Small intestine (tissue), 7 donors: ENCODE measurements around the gene TBC1D12. TPM values are rescaled to one million over a fixed set of nuclear protein-coding genes. Genes with fewer than 3 reads are reported as not detected.

ENCODE experiments used
- DNase-seq, 2 donors: peaks; one replicate each; pipeline versions ENCODE4 v3.0.0 to v3.0.0-alpha.2; 2013
- FAIRE-seq: peaks from 2 replicates; lab custom pipeline; 2012; peaks lifted over from hg19 to GRCh38; lab: Jason Lieb, UNC
- H3K27ac ChIP-seq, 3 donors: one replicate each; pipeline ENCODE4 v1.5.1; 2013; ENCODE audit warnings: low read length in 2 of 3, mild to moderate bottlenecking in 2 of 3, control low read depth in 1 of 3, inconsistent platforms in 1 of 3, low read depth in 1 of 3, moderate library complexity in 1 of 3
- H3K27me3 ChIP-seq, 3 donors: one replicate each; pipeline ENCODE4 v1.6.1; 2013; ENCODE audit warnings: low read length in 3 of 3, inconsistent platforms in 1 of 3; ENCODE audit not compliant: control insufficient read depth in 3 of 3, insufficient read depth in 3 of 3
- H3K36me3 ChIP-seq, 3 donors: one replicate each; pipeline ENCODE4 v1.6.1; 2013; ENCODE audit warnings: low read length in 3 of 3, inconsistent platforms in 1 of 3, low read depth in 1 of 3, mild to moderate bottlenecking in 1 of 3, moderate library complexity in 1 of 3; ENCODE audit not compliant: control insufficient read depth in 3 of 3, insufficient read depth in 2 of 3
- H3K4me1 ChIP-seq, 3 donors: one replicate each; pipeline ENCODE4 v1.6.1; 2013; ENCODE audit warnings: low read length in 2 of 3, inconsistent platforms in 1 of 3, low read depth in 1 of 3, mild to moderate bottlenecking in 1 of 3, moderate library complexity in 1 of 3; ENCODE audit not compliant: control insufficient read depth in 3 of 3, insufficient read depth in 2 of 3
- H3K4me3 ChIP-seq, 3 donors: one replicate each; pipeline ENCODE4 v1.5.1; 2013; ENCODE audit warnings: low read length in 3 of 3, control low read depth in 1 of 3, inconsistent platforms in 1 of 3, low read depth in 1 of 3, mild to moderate bottlenecking in 1 of 3, moderate library complexity in 1 of 3
- H3K9me3 ChIP-seq, 2 donors: one replicate each; pipeline ENCODE4 v1.6.1; 2013; ENCODE audit warnings: low read depth in 1 of 2, low read length in 1 of 2; ENCODE audit not compliant: control insufficient read depth in 2 of 2, insufficient read depth in 1 of 2
- WGBS, 3 donors: extraction: QIAGEN DNeasy Blood & Tissue Kit; methylation state at CpG; one replicate each; pipeline ENCODE4 v1.1.7; 2013; 5-methylcytosine and 5-hydroxymethylcytosine counted together
- polyA plus RNA-seq, 4 donors: library from polyadenylated mRNA; stranded (reverse) in 3 of 4; unstranded in 1 of 4; fragments of 200-250 nt in 3 of 4; fragments of 120-200 nt in 1 of 4; gene quantifications; one replicate each; pipeline versions ENCODE4 v1.2.1 to v1.2.3, GENCODE V29; 2013
- donor health status: healthy with polysubstance abuse.
- donor health status: control.
- donor health status: control.
- donor health status: Bipolar disorder and iron deficiency.
- donor health status: healthy.

TBC1D12 gene
- polyA plus RNA-seq, 4 donors, result 6.4 to 17.7 (median 13.3) TPM

DNA sequence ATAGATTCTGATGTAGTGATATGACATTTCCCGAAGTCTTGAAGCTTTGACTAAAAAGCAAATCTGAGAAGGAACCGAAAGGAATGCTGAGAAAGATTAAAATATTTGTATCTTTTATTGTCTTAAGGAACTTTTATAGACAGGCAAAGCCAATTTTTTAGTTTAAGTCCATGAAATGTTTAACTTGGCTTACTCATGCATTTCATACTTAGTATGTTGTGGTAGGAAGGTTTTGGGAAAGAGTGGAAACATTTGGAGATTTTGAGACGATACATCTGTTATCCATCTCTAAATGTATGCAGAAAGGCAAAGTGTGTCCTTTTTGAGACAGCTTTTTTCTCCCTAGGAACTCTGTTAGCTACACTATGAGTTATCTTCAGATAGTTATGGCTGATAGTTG is 10.1 kb downstream of the TBC1D12 start:
- FAIRE-seq (no peak), DNase-seq (no peak)
- H3K36me3 ChIP-seq, result no peaks in the 10 kb centered on the region
- 63 to 90% (median 82%) methylated on average over 3 of the region's 3 CpGs for WGBS, 3 donors
- H3K4me3 ChIP-seq, result no peak overlapping the region
- no peak overlapping the region for H3K27ac ChIP-seq
- no peaks in the 10 kb centered on the region for H3K27me3 ChIP-seq
- H3K9me3 ChIP-seq, result no peaks in the 10 kb centered on the region
- H3K4me1 ChIP-seq, result no peaks in the 10 kb centered on the region

DNA sequence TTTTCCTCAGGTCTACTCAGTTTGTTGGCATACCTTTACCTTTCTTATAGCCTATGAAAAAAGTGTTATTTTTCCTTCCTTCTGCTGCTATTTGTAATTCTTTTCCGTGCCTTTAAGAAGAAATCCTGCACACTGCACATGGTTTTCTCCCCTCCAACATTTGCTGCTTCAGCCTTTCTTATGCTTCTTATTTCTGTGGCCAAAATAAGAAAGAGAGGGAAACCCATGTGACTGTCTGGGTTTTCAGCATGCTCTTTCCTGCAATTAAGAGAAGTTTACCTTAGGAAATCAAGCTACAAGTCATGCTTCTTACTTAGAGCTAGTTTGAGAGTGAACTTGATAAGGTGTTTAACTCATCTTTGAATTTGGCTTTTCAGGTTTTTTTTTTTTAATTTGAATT is 11.0 kb downstream of the TBC1D12 start:
- Histone ChIP-seq H3K36me3 (no peaks in the 10 kb centered on the region), H3K27me3 (no peaks in the 10 kb centered on the region), H3K27ac (no peak overlapping the region), H3K4me1 (no peaks in the 10 kb centered on the region), H3K9me3 (no peaks in the 10 kb centered on the region), H3K4me3 (no peak overlapping the region)
- 44 to 79% (median 69%) methylated on average over 1 of the region's 1 CpG for WGBS, 3 donors
- no peak for DNase-seq
- FAIRE-seq, result no peak

DNA sequence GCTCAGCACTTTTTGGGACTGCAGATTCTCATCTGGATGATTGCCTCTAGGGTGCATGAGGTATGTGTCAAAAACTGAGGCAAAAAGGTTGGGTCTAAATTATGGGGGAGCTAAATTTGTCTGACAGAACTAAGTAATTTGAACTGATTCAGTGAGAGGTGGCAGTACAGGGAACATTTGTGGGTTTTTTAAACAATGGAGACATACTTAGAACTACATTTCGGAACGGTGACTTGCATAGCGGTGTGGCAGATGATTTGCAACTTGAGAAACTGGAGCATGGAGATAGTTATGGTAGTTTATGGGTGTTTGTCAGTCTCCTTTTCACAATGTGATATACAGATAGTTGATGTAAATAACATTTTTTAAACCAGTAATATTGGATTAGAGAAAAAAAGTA is 14.6 kb downstream of the TBC1D12 start:
- WGBS, 3 donors, result 86 to 96% (median 95%) methylated on average over 3 of the region's 3 CpGs
- no peak for DNase-seq
- H3K4me3 ChIP-seq, result no peak overlapping the region
- no peaks in the 10 kb centered on the region for H3K4me1 ChIP-seq
- no peak overlapping the region for H3K27ac ChIP-seq
- H3K36me3 ChIP-seq, result no peaks in the 10 kb centered on the region
- no peak for FAIRE-seq
- no peaks in the 10 kb centered on the region for H3K9me3 ChIP-seq
- no peaks in the 10 kb centered on the region for H3K27me3 ChIP-seq

DNA sequence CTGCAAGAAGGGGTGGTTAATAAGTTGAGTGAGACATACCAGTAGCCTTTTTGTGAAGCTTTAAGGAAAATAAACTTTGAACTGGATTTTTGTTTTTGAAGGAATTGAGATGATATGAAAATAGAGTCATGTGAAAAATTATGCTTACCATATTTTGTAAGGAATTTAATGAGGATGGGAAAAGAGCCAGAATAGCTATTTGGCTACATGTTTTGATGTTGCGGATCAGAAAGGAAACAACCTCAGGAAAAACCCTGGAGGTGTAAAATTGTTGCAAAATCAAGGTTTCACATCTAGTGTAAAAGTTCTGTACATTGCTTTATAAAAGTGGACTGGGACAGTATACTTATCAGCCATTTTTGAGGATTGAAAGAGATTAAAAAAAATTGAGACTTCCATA is 15.0 kb downstream of the TBC1D12 start:
- no peaks in the 10 kb centered on the region for H3K27me3 ChIP-seq
- no peak overlapping the region for H3K27ac ChIP-seq
- no peak for DNase-seq
- no peaks in the 10 kb centered on the region for H3K9me3 ChIP-seq
- H3K4me1 ChIP-seq, result no peaks in the 10 kb centered on the region
- H3K36me3 ChIP-seq, result no peaks in the 10 kb centered on the region
- no peak for FAIRE-seq
- 64 to 95% (median 91%) methylated on average over 1 of the region's 1 CpG for WGBS, 3 donors
- no peak overlapping the region for H3K4me3 ChIP-seq

DNA sequence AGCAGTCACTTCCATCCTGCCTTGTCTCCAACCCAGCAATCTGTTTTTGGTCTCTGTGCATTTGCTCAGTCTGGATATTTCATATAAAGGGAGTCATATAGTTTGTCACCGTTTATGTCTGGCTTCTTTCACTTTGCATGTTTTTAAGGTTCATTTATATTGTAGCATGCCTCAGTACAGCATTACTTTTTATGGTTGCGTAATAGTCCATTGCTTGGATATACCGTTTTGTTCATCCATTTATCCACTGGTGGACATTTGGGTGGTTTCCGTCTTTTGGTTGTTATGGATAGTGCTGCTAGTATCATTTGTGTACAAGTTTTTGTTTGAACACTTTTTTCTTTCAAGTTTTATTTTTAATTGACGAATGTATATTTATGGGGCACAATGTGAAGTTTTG is 18.2 kb downstream of the TBC1D12 start:
- Histone ChIP-seq H3K27me3 (no peaks in the 10 kb centered on the region), H3K4me3 (no peak overlapping the region), H3K9me3 (peaks cover 0 to 6% of the 10 kb centered on the region in 2 donors), H3K36me3 (no peaks in the 10 kb centered on the region), H3K27ac (no peak overlapping the region), H3K4me1 (no peaks in the 10 kb centered on the region)
- FAIRE-seq, result no peak
- 94 to 96% (median 95%) methylated on average over 5 of the region's 5 CpGs for whole genome bisulfite sequencing, 3 donors
- no peak for DNase-seq

DNA sequence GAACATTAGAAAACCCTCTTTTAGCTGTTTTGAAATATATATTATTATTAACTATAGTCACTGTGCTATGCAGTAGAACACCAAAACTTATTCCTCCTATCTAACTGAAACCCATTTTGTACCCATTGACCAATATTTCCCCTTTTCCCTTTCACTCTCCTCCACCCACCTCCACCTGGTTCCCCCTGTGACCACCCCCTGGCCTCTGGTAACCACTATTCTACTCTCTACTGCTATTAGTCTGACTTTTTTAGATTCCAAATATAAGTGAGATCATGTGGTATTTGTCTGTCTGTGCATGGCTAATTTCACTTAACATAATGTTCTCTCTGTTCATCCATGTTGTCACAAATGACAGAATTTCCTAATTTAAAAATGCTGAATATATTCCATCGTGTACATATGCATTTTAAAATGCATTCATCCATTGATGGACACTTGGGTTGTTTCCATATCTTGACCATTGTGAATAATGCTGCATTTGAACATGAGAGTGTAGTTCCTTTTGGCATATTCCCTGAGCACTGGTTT is 18.7 kb downstream of the TBC1D12 start:
- H3K4me1 ChIP-seq, result no peaks in the 10 kb centered on the region
- H3K4me3 ChIP-seq, result no peak overlapping the region
- H3K27ac ChIP-seq, result no peak overlapping the region
- 56 to 70% (median 68%) methylated on average over 1 of the region's 1 CpG for WGBS, 3 donors
- H3K27me3 ChIP-seq, result no peaks in the 10 kb centered on the region
- H3K9me3 ChIP-seq, result peaks cover 0 to 6% of the 10 kb centered on the region in 2 donors
- no peak for DNase-seq
- FAIRE-seq, result no peak
- no peaks in the 10 kb centered on the region for H3K36me3 ChIP-seq

DNA sequence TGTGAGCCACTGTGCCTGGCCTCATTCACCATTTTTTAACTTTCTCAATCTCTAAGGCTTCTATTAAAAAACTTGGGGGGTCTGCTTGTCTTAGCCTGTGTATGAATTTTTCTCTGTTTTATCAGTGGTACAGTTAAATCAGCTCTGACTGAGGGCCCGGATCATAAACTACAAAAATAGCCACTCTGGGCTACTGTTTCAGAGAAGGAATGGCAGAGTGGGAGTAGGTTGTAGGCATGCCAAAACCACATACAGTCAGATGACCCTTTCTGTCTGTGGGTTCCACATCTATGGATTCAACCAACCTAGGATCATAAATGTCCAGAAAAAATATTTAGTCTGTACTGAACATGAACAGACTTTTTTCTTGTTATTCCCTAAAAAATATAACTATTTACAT is 21.3 kb downstream of the TBC1D12 start:
- WGBS, 3 donors, result 71 to 97% (median 81%) methylated on average over 1 of the region's 1 CpG
- no peak overlapping the region for H3K4me3 ChIP-seq
- DNase-seq, result no peak

DNA sequence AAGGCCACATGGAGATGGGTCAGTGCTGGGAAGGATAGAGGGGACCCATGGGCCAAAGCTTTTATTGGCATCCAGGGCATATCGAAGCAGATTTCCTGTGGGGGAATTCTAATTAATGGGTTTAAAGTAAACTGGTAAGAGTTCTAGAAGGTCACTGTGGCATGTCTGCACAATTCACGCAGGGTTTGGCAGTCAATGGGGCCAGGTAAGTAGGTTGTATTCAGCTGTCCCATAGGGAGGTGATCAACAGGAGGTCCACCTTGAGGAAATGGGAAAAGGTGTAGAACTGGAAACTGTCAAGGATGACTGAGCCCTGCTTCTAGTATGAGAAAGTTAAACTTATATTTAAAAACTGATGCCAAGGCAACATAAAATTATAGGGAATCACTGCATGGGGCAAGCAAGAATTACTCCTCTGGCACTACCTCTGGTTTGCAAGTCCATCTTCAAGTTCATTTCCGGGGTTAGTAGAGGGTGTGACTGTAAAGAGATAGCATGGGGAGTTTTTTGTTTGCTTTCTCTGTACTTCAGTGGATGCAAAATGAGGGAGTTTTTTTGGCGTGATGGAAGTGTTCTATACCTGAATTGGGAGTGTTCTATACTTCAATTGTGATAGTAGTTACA is 22.5 kb downstream of the TBC1D12 start:
- Histone ChIP-seq H3K36me3 (no peaks in the 10 kb centered on the region), H3K9me3 (peaks cover 0 to 9% of the 10 kb centered on the region in 2 donors), H3K27ac (no peak overlapping the region), H3K27me3 (no peaks in the 10 kb centered on the region), H3K4me1 (no peaks in the 10 kb centered on the region), H3K4me3 (no peak overlapping the region)
- FAIRE-seq (no peak), DNase-seq (no peak)
- 91 to 93% (median 91%) methylated on average over 4 of the region's 4 CpGs for WGBS, 3 donors

More for the DNA sequence above, 21.3 kb downstream of the TBC1D12 start:
- no peak for FAIRE-seq
- Histone ChIP-seq H3K27me3 (no peaks in the 10 kb centered on the region), H3K4me1 (no peaks in the 10 kb centered on the region), H3K36me3 (no peaks in the 10 kb centered on the region), H3K27ac (no peak overlapping the region), H3K9me3 (peaks cover 0 to 9% of the 10 kb centered on the region in 2 donors)

DNA sequence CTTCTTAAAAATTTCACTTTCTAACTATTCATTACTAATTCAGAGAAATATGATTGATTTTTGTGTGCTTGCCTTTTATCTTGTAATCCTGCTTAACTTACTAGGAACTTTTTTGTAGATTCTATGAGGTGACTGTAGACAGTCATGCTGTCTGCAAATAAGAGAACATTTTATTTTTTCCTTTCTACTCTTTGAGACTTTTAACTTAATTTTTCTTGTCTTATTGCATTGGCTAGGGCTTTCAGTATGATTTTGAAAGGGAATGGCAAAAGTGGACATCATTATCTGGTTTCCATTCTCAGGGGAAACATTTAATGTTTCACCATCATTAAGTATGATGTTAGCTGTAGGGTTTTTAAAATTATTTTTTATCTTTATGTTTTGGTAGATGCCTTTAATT is 23.6 kb downstream of the TBC1D12 start:
- no peak overlapping the region for H3K4me3 ChIP-seq
- H3K36me3 ChIP-seq, result no peaks in the 10 kb centered on the region
- peaks cover 0 to 9% of the 10 kb centered on the region in 2 donors for H3K9me3 ChIP-seq
- no peak for DNase-seq
- H3K27ac ChIP-seq, result no peak overlapping the region
- FAIRE-seq, result no peak
- H3K27me3 ChIP-seq, result no peaks in the 10 kb centered on the region
- H3K4me1 ChIP-seq, result no peaks in the 10 kb centered on the region
